Thyroid gland (tissue), 4 donors: Measurements from ENCODE around the gene ROBO2.

ENCODE experiments used
- CTCF ChIP-seq, 6 experiments: fragments of 200-600 bp in 3 of 6; fragments of 450-650 bp in 3 of 6; sonication (generic) in 3 of 6; IDR thresholded peaks; one replicate each; pipeline ENCODE4 v1.5.1; 2016 to 2019; ENCODE audit warnings: antibody characterized with exemption in 6 of 6, mild to moderate bottlenecking in 2 of 6, inconsistent platforms in 1 of 6, moderate library complexity in 1 of 6
- POLR2A ChIP-seq, 2 donors: fragments of 450-650 bp; IDR thresholded peaks; one replicate each; pipeline ENCODE4 v1.6.1; 2017; ENCODE audit warnings: antibody characterized with exemption in 2 of 2, mild to moderate bottlenecking in 2 of 2, moderate library complexity in 1 of 2

DNA sequence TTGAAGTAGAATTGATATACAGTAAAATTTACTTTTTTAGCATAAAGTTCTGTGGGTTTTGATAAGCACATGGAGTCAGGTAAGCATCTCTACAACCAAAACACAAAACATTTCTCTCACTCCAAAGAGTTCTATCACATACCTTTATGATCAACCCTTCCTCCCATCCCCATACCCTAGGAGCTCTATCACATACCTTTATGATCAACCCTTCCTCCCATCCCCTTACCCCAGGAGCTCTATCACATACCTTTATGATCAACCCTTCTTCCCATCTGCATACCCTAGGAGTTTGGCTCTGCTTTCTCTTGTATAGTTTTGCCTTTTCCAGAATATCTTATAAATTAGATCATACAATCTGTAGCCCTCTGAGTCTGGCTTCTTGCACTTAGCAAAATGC is 315.1 kb downstream of the ROBO2 start:
- TF ChIP-seq POLR2A (IDR thresholded peaks at IDR 0.05) (no peak), CTCF (IDR thresholded peaks at IDR 0.05) (no peak)
